ENCODE results near the gene PRICKLE2.

GRCh38 chr3:64120876-64121275 is 104.4 kb downstream of the PRICKLE2 start:
- TF ChIP-seq CTCF (IDR thresholded peaks at IDR 0.05) (no peak), POLR2A (IDR thresholded peaks at IDR 0.05) (no peak)

Measured in testis (tissue), 2 donors.